AG09309 (cell line): Measurements from ENCODE around the gene ERBB3.

Experiments
- DNase-seq: peaks from one replicate; pipeline ENCODE4 v3.0.0-alpha.2; 2010; ENCODE audit warnings: low read depth
- H3K4me3 ChIP-seq: 2 replicates; pipeline ENCODE4 v1.5.1; 2011; ENCODE audit warnings: mild to moderate bottlenecking, low read depth, low read length, moderate library complexity; ENCODE audit not compliant: control insufficient read depth
- CTCF ChIP-seq: IDR thresholded peaks from 2 replicates; pipeline ENCODE4 v1.5.1; 2011; ENCODE audit warnings: mild to moderate bottlenecking, low read depth, low read length, inconsistent platforms; ENCODE audit not compliant: insufficient read depth, control insufficient read depth; ENCODE audit errors: missing control alignments

Gene ERBB3

GRCh38 chr12:56118688-56119357, 38.9 kb downstream of the ERBB3 start:
- no peak for DNase-seq

GRCh38 chr12:56119361-56119796, 39.4 kb downstream of the ERBB3 start:
- peak; percentile 81 for TF ChIP-seq CTCF
- peak; percentile 92 for DNase-seq
- H3K4me3 ChIP-seq, result no peak overlapping the region

More at GRCh38 chr12:56118688-56119357, 38.9 kb downstream of the ERBB3 start:
- no peak for TF ChIP-seq CTCF
- peak overlapping the region; percentile 79 for H3K4me3 ChIP-seq

- TF ChIP-seq CTCF, result no peak
- no peak overlapping the region for H3K4me3 ChIP-seq
- no peak for DNase-seq
Measured at GRCh38 chr12:56120158-56120846, 40.3 kb downstream of the ERBB3 start.

- no peak for TF ChIP-seq CTCF
- DNase-seq, result no peak
- no peak overlapping the region for H3K4me3 ChIP-seq
Measured at GRCh38 chr12:56121204-56121870, 41.4 kb downstream of the ERBB3 start.

- no peak overlapping the region for H3K4me3 ChIP-seq
- no peak for TF ChIP-seq CTCF
- DNase-seq, result no peak
Measured at GRCh38 chr12:56122637-56123036, 42.7 kb downstream of the ERBB3 start.

- no peak for TF ChIP-seq CTCF
- no peak overlapping the region for H3K4me3 ChIP-seq
- DNase-seq, result no peak
Measured at GRCh38 chr12:56124133-56124532, 44.2 kb downstream of the ERBB3 start.
